ENCODE data around the gene TBCC.
"Not testable (repeated sequence)": the region's sequence is repeated elsewhere in the genome, so short reads cannot be mapped to it uniquely, and the experiment has no call there.

TBCC gene

GRCh38 chr6:42746463-42747391, 824 bp upstream of the TBCC start:
- TF ChIP-seq, protein P1, sequence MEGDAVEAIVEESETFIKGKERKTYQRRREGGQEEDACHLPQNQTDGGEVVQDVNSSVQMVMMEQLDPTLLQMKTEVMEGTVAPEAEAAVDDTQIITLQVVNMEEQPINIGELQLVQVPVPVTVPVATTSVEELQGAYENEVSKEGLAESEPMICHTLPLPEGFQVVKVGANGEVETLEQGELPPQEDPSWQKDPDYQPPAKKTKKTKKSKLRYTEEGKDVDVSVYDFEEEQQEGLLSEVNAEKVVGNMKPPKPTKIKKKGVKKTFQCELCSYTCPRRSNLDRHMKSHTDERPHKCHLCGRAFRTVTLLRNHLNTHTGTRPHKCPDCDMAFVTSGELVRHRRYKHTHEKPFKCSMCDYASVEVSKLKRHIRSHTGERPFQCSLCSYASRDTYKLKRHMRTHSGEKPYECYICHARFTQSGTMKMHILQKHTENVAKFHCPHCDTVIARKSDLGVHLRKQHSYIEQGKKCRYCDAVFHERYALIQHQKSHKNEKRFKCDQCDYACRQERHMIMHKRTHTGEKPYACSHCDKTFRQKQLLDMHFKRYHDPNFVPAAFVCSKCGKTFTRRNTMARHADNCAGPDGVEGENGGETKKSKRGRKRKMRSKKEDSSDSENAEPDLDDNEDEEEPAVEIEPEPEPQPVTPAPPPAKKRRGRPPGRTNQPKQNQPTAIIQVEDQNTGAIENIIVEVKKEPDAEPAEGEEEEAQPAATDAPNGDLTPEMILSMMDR (IDR thresholded peaks at IDR 0.05; ENCODE audit: low read depth, low read length, missing control alignments): no peak
- H3K4me3 ChIP-seq (ENCODE audit: low read depth, low read length): peak overlapping the region; percentile 76
- DNase-seq (ENCODE audit: low read depth): peak; percentile 77

DNA sequence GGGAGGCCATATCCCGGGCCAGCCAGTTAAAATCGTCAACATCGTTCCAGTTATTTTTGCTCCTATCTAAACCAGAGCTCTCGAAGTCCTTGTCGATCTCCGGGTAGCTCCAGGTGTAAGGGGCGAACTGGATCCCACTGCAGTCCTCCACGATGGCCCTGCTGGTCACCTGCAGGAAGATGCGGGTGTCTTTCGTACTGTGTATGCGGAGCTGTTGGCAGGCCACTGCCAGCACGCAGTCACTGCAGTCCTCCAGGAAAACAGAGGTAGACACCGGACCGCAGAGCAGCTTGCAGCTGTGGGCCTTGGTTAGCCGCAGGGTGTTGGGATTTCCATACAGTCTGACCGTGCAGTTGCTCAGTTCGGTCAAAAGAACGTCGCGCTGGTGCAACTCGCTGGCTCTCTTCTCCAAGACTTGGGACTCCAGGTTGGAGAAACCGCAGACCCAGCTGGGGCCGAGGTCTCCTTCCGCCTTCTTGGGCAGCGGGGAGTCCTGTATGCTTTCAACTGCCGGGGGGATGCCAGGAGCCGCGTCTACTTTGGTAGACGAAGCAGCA, 742 bp downstream of the TBCC start:
- TF ChIP-seq, protein P1 (IDR thresholded peaks at IDR 0.05; ENCODE audit: low read depth, low read length, missing control alignments): no peak
- no peak for DNase-seq (ENCODE audit: low read depth)
- peak overlapping the region; percentile 99 for H3K4me3 ChIP-seq (ENCODE audit: low read depth, low read length)

- TF ChIP-seq, protein P1 (IDR thresholded peaks at IDR 0.05; ENCODE audit: low read depth, low read length, missing control alignments): no peak
- peak overlapping the region; percentile 99 for H3K4me3 ChIP-seq (ENCODE audit: low read depth, low read length)
- no peak for DNase-seq (ENCODE audit: low read depth)
These were observed 1.5 kb downstream of the TBCC start for GRCh38 chr6:42744351-42744893.

GRCh38 chr6:42742116-42742894, 3.6 kb downstream of the TBCC start:
- H3K4me3 ChIP-seq (ENCODE audit: low read depth, low read length): no peak overlapping the region
- DNase-seq (ENCODE audit: low read depth): no peak
- TF ChIP-seq, protein P1 (IDR thresholded peaks at IDR 0.05; ENCODE audit: low read depth, low read length, missing control alignments): no peak

- TF ChIP-seq, protein P1 (IDR thresholded peaks at IDR 0.05; ENCODE audit: low read depth, low read length, missing control alignments): no peak
- DNase-seq (ENCODE audit: low read depth): no peak
- H3K4me3 ChIP-seq (ENCODE audit: low read depth, low read length): no peak overlapping the region
These were observed 5.2 kb downstream of the TBCC start for GRCh38 chr6:42740725-42741124.

DNA sequence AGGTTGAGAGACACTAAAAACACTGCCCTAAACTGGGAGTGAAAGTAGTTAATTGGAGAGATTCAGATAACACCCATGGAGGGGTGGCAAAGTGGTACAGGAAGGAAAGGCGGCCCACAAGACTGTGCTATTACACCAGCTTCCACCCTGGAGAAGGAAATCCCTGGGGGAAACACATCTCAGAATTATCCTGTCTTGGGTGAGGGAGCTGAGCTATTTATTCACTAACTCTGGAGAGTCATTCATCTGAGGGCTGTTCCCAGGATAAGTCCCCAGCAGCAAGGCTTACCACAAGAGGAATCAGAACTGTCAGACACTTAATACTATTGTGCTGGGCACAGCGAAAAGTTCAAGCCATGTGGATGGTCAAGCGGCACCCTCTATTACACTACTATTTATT, 9.9 kb downstream of the TBCC start:
- TF ChIP-seq, protein P1 (IDR thresholded peaks at IDR 0.05; ENCODE audit: low read depth, low read length, missing control alignments): no peak
- H3K4me3 ChIP-seq (ENCODE audit: low read depth, low read length): no peak overlapping the region
- no peak for DNase-seq (ENCODE audit: low read depth)

GRCh38 chr6:42733867-42734481, 11.9 kb downstream of the TBCC start:
- H3K4me3 ChIP-seq (ENCODE audit: low read depth, low read length); DNase-seq (ENCODE audit: low read depth): not testable (repeated sequence)

Data from GM12864 (cell line).